Measurements from ENCODE around the gene SEC22A.

- TF ChIP-seq CTCF (IDR thresholded peaks at IDR 0.05) (no peak), POLR2A (IDR thresholded peaks at IDR 0.05) (no peak)
Measured at GRCh38 chr3:123276346-123277006, 74.7 kb downstream of the SEC22A start.
